ENCODE results near the gene SLC35F3. TPM values are rescaled to one million over a fixed set of nuclear protein-coding genes. Genes with fewer than 3 reads are reported as not detected.

Gene SLC35F3
- total and polyA plus RNA-seq, 2 experiments from 2014 or later, result 1.0 to 3.2 TPM

GRCh38 chr1:234280500-234280899, 376.0 kb downstream of the SLC35F3 start:
- H4K20me1 ChIP-seq (replicated peaks; ENCODE audit: insufficient read depth), result no peaks in the 10 kb centered on the region
- no peak overlapping the region for H3K27ac ChIP-seq (ENCODE audit: low read depth)
- H3K9me2 ChIP-seq (ENCODE audit: insufficient read depth), result 0 out of 2 replicates have a peak, but pooled peaks cover 9% of the 10 kb centered on the region
- H3K4me1 ChIP-seq (ENCODE audit: insufficient read depth), result peaks cover 8% of the 10 kb centered on the region
- H3K36me3 Mint-ChIP-seq (ENCODE audit: low read depth), result no peaks in the 10 kb centered on the region; the same call in 1 of the 3 replicates
- TF ChIP-seq EZH2 (IDR thresholded peaks at IDR 0.05; ENCODE audit: low read depth, unreplicated experiment), result no peak
- TF ChIP-seq JUNB (IDR thresholded peaks at IDR 0.05; ENCODE audit: unreplicated experiment), result no peak
- TF ChIP-seq ZNF331 (CRISPR knock-in tag; IDR thresholded peaks at IDR 0.05; ENCODE audit: low read depth), result no peak
- TF ChIP-seq NANOG (IDR thresholded peaks at IDR 0.05; ENCODE audit: borderline replicate concordance), result no peak
- no peak for TF ChIP-seq CREB1 (CRISPR knock-in tag; IDR thresholded peaks at IDR 0.05; ENCODE audit: low read depth)
- no peak for TF ChIP-seq POLR2AphosphoS5 (IDR thresholded peaks at IDR 0.05; ENCODE audit: low read depth)
- TF ChIP-seq REST (IDR thresholded peaks at IDR 0.05; ENCODE audit: unreplicated experiment), result no peak
- no peak for TF ChIP-seq EZH2phosphoT487 (IDR thresholded peaks at IDR 0.05; ENCODE audit: unreplicated experiment)
- no peak for TF ChIP-seq ETS1 (IDR thresholded peaks at IDR 0.05)
- no peak for TF ChIP-seq CTCF (conservative IDR thresholded peaks at IDR 0.05; ENCODE audit: low read depth in 2 of 2)
- no peak for TF ChIP-seq STAT1 (IDR thresholded peaks at IDR 0.05; ENCODE audit: unreplicated experiment)
- TF ChIP-seq ZNF114 (CRISPR knock-in tag; IDR thresholded peaks at IDR 0.05), result no peak
- TF ChIP-seq ZNF462 (CRISPR knock-in tag; IDR thresholded peaks at IDR 0.05), result no peak
- no peak overlapping the region for H3K4me3 Mint-ChIP-seq
- H3F3A ChIP-seq (replicated peaks; ENCODE audit: low read depth), result no peaks in the 10 kb centered on the region
- H3K27me3 ChIP-seq (ENCODE audit: insufficient read depth), result no peaks in the 10 kb centered on the region
- H3K27ac Mint-ChIP-seq, result no peak overlapping the region
- H3K4me3 ChIP-seq, result no peak overlapping the region
- H2AFZ ChIP-seq, result no peak overlapping the region
- DNase-seq (ENCODE audit: low spot score), result no peak
- no peak for ATAC-seq
- no peaks in the 10 kb centered on the region for H3K79me2 ChIP-seq (replicated peaks; ENCODE audit: insufficient read depth)
- H3K27me3 Mint-ChIP-seq (ENCODE audit: insufficient read depth, low read depth, poor library complexity), result no peaks in the 10 kb centered on the region
- H3K4me2 ChIP-seq, result no peak overlapping the region
- H3K4me1 Mint-ChIP-seq, result peaks cover 8% of the 10 kb centered on the region
- H3K36me3 ChIP-seq (ENCODE audit: insufficient read depth), result no peaks in the 10 kb centered on the region
- peaks cover 3% of the 10 kb centered on the region; the same call in 2 of the 3 replicates for H3K9me3 Mint-ChIP-seq
